Liver (tissue), 3 donors: ENCODE measurements around the gene LHX6.

ENCODE experiments used
- FOXA1 ChIP-seq: IDR thresholded peaks from 2 replicates; pipeline ENCODE4 v1.6.1; 2016; ENCODE audit warnings: antibody characterized with exemption
- JUND ChIP-seq, 2 donors: IDR thresholded peaks; 2 replicates each; pipeline ENCODE4 v1.6.1; 2016; ENCODE audit warnings: antibody characterized with exemption in 2 of 2
- RXRA ChIP-seq, 2 donors: IDR thresholded peaks; 2 replicates each; pipeline ENCODE4 v1.6.1; 2017 to 2018; ENCODE audit warnings: antibody characterized with exemption in 2 of 2, mild to moderate bottlenecking in 1 of 2
- SP1 ChIP-seq: IDR thresholded peaks from 2 replicates; pipeline ENCODE4 v1.6.1; 2018; ENCODE audit warnings: antibody characterized with exemption, mild to moderate bottlenecking
- YY1 ChIP-seq: IDR thresholded peaks from 2 replicates; pipeline ENCODE4 v1.6.1; 2016; ENCODE audit warnings: antibody characterized with exemption, mild to moderate bottlenecking
- TF ChIP-seq, protein P1 (sequence below): fragments of 150-350 bp; IDR thresholded peaks from 2 replicates; pipeline ENCODE4 v1.5.1; 2017; ENCODE audit warnings: improper control_type of control experiment, low read depth, low read length; ENCODE audit not compliant: missing input control
- TF ChIP-seq, protein P2 (sequence below): IDR thresholded peaks from 2 replicates; pipeline ENCODE4 v1.6.1; 2016; ENCODE audit warnings: antibody characterized with exemption
- TF ChIP-seq, protein P3 (sequence below): IDR thresholded peaks from 2 replicates; pipeline ENCODE4 v1.6.1; 2016; ENCODE audit warnings: antibody characterized with exemption
- donor health status: healthy.
- donor health status: healthy.

DNA sequence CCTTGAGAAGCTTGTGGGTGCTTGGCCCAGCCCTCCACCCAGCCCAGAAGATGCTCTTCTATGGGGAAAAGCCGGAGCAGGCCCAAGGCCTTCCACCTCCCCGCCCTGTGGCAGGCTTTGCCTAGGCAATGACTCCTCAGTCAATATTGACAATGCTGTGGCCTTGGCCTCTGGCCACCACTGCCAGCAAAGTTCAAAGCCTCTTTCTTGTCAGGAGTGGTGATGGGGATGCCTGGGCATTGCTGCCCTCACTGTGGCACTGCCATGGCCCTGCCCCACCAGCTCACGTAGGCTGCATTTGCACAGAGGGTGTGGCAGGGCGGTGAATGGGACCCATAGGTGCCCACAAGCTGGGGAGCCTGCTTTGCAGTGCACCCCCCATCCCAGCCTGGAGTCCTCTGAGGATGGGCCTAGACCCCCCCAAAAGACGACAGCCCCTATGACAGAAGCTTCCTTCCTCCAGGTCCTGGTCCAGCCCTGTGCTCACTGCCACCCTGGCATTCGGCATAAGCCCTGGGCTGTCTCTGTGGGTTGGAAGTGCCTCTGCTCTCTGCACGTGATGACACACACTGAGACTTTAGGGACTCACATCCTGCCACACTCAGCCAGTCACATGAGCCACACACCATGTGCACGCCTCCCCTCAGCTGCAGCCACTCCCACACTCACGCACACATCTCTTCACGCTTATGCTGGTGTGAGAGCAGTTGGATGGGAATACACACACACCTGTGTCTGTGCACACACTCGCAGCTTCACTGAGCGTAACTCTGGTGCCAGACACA, 38.0 kb downstream of the LHX6 start:
- TF ChIP-seq SP1 (no peak), YY1 (no peak), FOXA1 (no peak), JUND (IDR thresholded peaks at IDR 0.05) (no peak), RXRA (IDR thresholded peaks at IDR 0.05) (no peak)
- TF ChIP-seq, protein P1, sequence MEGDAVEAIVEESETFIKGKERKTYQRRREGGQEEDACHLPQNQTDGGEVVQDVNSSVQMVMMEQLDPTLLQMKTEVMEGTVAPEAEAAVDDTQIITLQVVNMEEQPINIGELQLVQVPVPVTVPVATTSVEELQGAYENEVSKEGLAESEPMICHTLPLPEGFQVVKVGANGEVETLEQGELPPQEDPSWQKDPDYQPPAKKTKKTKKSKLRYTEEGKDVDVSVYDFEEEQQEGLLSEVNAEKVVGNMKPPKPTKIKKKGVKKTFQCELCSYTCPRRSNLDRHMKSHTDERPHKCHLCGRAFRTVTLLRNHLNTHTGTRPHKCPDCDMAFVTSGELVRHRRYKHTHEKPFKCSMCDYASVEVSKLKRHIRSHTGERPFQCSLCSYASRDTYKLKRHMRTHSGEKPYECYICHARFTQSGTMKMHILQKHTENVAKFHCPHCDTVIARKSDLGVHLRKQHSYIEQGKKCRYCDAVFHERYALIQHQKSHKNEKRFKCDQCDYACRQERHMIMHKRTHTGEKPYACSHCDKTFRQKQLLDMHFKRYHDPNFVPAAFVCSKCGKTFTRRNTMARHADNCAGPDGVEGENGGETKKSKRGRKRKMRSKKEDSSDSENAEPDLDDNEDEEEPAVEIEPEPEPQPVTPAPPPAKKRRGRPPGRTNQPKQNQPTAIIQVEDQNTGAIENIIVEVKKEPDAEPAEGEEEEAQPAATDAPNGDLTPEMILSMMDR = no peak
- TF ChIP-seq, protein P2, sequence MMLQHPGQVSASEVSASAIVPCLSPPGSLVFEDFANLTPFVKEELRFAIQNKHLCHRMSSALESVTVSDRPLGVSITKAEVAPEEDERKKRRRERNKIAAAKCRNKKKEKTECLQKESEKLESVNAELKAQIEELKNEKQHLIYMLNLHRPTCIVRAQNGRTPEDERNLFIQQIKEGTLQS = no peak
- TF ChIP-seq, protein P3, sequence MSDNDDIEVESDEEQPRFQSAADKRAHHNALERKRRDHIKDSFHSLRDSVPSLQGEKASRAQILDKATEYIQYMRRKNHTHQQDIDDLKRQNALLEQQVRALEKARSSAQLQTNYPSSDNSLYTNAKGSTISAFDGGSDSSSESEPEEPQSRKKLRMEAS = no peak
